HepG2 (cell line): Measurements from ENCODE around the gene CRYM. TPM values are rescaled to one million over a fixed set of nuclear protein-coding genes. Genes with fewer than 3 reads are reported as not detected.

Experiments used
- ATAC-seq: fragments of 200-7000 bp; cut with Tn5 transposase; 3 replicates; pipeline ENCODE4 v1.9.1; 2020; ENCODE audit warnings: mild to moderate bottlenecking, moderate library complexity
- BruUV-seq: library from RNA; stranded (reverse); fragments of 400-500 nt; replicated peaks from 2 replicates; lab custom pipeline; 2021; lab: Mats Ljungman, UMichigan
- CTCF ChIA-PET: fragments of 300-600 bp; formaldehyde crosslinking; extraction: SDS; loops from one replicate; lab custom pipeline; 2021; ENCODE audit warnings: low total read pairs, inconsistent platforms, low intra/inter-chr PET ratio; lab: Yijun Ruan, JAX
- POLR2A ChIA-PET: fragments of 350-600 bp; sonication (Branson Sonifier 250); formaldehyde crosslinking; loops from one replicate; lab custom pipeline; 2020; ENCODE audit warnings: antibody characterized with exemption, inconsistent platforms; lab: Yijun Ruan, JAX
- DNase-seq: peaks from one replicate; pipeline ENCODE4 v3.0.0-alpha.2; 2015; ENCODE audit warnings: low spot score
- FAIRE-seq: peaks from 3 replicates; lab custom pipeline; 2011; peaks lifted over from hg19 to GRCh38; lab: Jason Lieb, UNC
- H2AFZ ChIP-seq: one replicate; pipeline ENCODE4 v1.6.1; 2011; ENCODE audit warnings: low read length, inconsistent platforms
- H3K27ac ChIP-seq: fragments of 300-600 bp; 3 replicates; pipeline ENCODE4 v1.8.0; 2011; ENCODE audit warnings: mixed run types, mild to moderate bottlenecking, mixed read lengths, low read length, inconsistent platforms; ENCODE audit not compliant: insufficient read depth; ENCODE audit errors: extremely low read length
- H3K27me3 ChIP-seq, 2 experiments: fragments of 200-600 bp in 1 of 2; 2 replicates in 1 of 2; 3 replicates in 1 of 2; pipeline versions ENCODE4 v1.6.0 to v1.8.0; 2011; ENCODE audit warnings: low read length in 2 of 2, mild to moderate bottlenecking in 2 of 2, moderate library complexity in 2 of 2, inconsistent platforms in 1 of 2; ENCODE audit not compliant: insufficient read depth in 2 of 2, control insufficient read depth in 1 of 2
- H3K36me3 ChIP-seq, 2 experiments: fragments of 200-600 bp in 1 of 2; replicated peaks in 1 of 2; 2 replicates in 1 of 2; 3 replicates in 1 of 2; pipeline versions ENCODE4 v1.5.1 to v1.8.0; 2011; ENCODE audit warnings: low read length in 2 of 2, inconsistent platforms in 1 of 2; ENCODE audit not compliant: insufficient read depth in 2 of 2, control insufficient read depth in 1 of 2
- H3K4me1 ChIP-seq: 2 replicates; pipeline ENCODE4 v1.5.1; 2012; ENCODE audit warnings: low read length, inconsistent platforms; ENCODE audit not compliant: insufficient read depth
- H3K4me2 ChIP-seq: 2 replicates; pipeline ENCODE4 v1.6.0; 2011; ENCODE audit warnings: low read depth, low read length, inconsistent platforms
- H3K4me3 ChIP-seq, 3 experiments: fragments of 200-600 bp in 1 of 3; sonication (generic), shearing (Covaris generic) in 1 of 3; replicated peaks in 1 of 3; 2 replicates each; pipeline ENCODE4 v1.5.1; 2011 to 2016; ENCODE audit warnings: low read length in 3 of 3, inconsistent platforms in 2 of 3, low read depth in 2 of 3, mild to moderate bottlenecking in 2 of 3, control low read depth in 1 of 3, mixed read lengths in 1 of 3; ENCODE audit not compliant: insufficient read depth in 1 of 3
- H3K79me2 ChIP-seq: one replicate; pipeline ENCODE4 v1.6.1; 2011; ENCODE audit warnings: low read length, inconsistent platforms; ENCODE audit not compliant: insufficient read depth
- H3K9ac ChIP-seq: 2 replicates; pipeline ENCODE4 v1.6.0; 2011; ENCODE audit warnings: mild to moderate bottlenecking, low read depth, low read length, inconsistent platforms; ENCODE audit not compliant: insufficient read depth
- H3K9me3 ChIP-seq: 2 replicates; pipeline ENCODE4 v1.5.1; 2012; ENCODE audit warnings: mild to moderate bottlenecking, low read length
- H4K20me1 ChIP-seq: 2 replicates; pipeline ENCODE4 v1.6.0; 2011; ENCODE audit warnings: inconsistent platforms, mild to moderate bottlenecking, low read length, moderate library complexity; ENCODE audit not compliant: insufficient read depth
- BHLHE40 ChIP-seq: IDR thresholded peaks from 2 replicates; pipeline ENCODE4 v1.6.1; 2011; ENCODE audit warnings: low read length, improper control_type of control experiment
- GATAD2A ChIP-seq: IDR thresholded peaks from 2 replicates; pipeline ENCODE4 v1.6.1; 2016
- HNRNPLL ChIP-seq: fragments of 200-400 bp; formaldehyde crosslinking; IDR thresholded peaks from 2 replicates; pipeline ENCODE4 v1.6.1; 2017; ENCODE audit warnings: mild to moderate bottlenecking, low read depth, low read length; ENCODE audit not compliant: poor library complexity, severe bottlenecking
- KMT2A ChIP-seq: sonication (generic); formaldehyde crosslinking; IDR thresholded peaks from 2 replicates; pipeline ENCODE4 v1.4.0; 2020; ENCODE audit warnings: missing genetic modification reagents
- MLXIP ChIP-seq: sonication (generic); formaldehyde crosslinking; IDR thresholded peaks from 2 replicates; pipeline ENCODE4 v1.9.0; 2021; ENCODE audit warnings: missing genetic modification reagents, borderline replicate concordance
- SP2 ChIP-seq: sonication (generic); formaldehyde crosslinking; IDR thresholded peaks from 2 replicates; pipeline ENCODE4 v1.5.1; 2020; ENCODE audit warnings: mild to moderate bottlenecking, missing genetic modification reagents
- ZFP1 ChIP-seq: IDR thresholded peaks from 2 replicates; pipeline ENCODE4 v1.6.1; 2016
- ZNF441 ChIP-seq: sonication (generic); formaldehyde crosslinking; IDR thresholded peaks from 2 replicates; pipeline ENCODE4 v1.7.0; 2021; ENCODE audit warnings: missing genetic modification reagents, borderline replicate concordance
- ZNF552 ChIP-seq: sonication (generic); formaldehyde crosslinking; IDR thresholded peaks from 2 replicates; pipeline ENCODE4 v1.9.0; 2022; ENCODE audit warnings: missing genetic modification reagents, mild to moderate bottlenecking, borderline replicate concordance
- ZNF644 ChIP-seq: IDR thresholded peaks from 2 replicates; pipeline ENCODE4 v1.6.1; 2016; ENCODE audit warnings: low read depth
- ZNF878 ChIP-seq: sonication (generic); formaldehyde crosslinking; IDR thresholded peaks from 2 replicates; pipeline ENCODE4 v1.8.1; 2023; ENCODE audit warnings: mild to moderate bottlenecking, missing genetic modification reagents, moderate library complexity
- ZSCAN30 ChIP-seq: sonication (generic); formaldehyde crosslinking; IDR thresholded peaks from 2 replicates; pipeline ENCODE4 v1.5.0; 2020; ENCODE audit warnings: mild to moderate bottlenecking, missing genetic modification reagents
- WGBS: methylation state at CpG from one replicate; pipeline ENCODE4 v1.1.6; 2017; ENCODE audit warnings: low lambda C conversion rate; 5-methylcytosine and 5-hydroxymethylcytosine counted together
- in situ Hi-C: cut with HindIII; loops from 2 replicates; pipeline ENCODE4 v1.10.0; 2017; ENCODE audit warnings: low pct_unique_long_range_greater_than_20kb; ENCODE audit not compliant: extremely low pct_ligation_motif_present
- intact Hi-C: fragments of 100-400 bp; cut with micrococcal nuclease; formaldehyde crosslinking; loops from one replicate; pipeline ENCODE4 v1.10.0; 2022; ENCODE audit not compliant: unreplicated experiment
- polyA plus RNA-seq, 8 experiments: library from polyadenylated mRNA; depleted of rRNA in 3 of 8; stranded (reverse) in 7 of 8; unstranded in 1 of 8; fragments of >200 nt; fragmentation: Illumina TruSeq in 4 of 8; extraction: Trizol in 4 of 8; gene quantifications; 2 replicates each; pipeline versions ENCODE4 v1.2.1 to v1.2.3, GENCODE V29; 2011 to 2016; ENCODE audit warnings: low read depth in 4 of 8, missing spikeins in 1 of 8, mixed read lengths in 1 of 8; ENCODE audit not compliant: insufficient read depth in 1 of 8
- total RNA-seq, 5 experiments: library from RNA; depleted of rRNA; stranded (reverse); fragments of >200 nt; fragmentation: Illumina TruSeq; extraction: Trizol; gene quantifications; 2 replicates each; pipeline ENCODE4 v1.2.3, GENCODE V29; 2016; ENCODE audit warnings: low read depth in 1 of 5
- TF ChIP-seq, protein P1 (sequence below): sonication (generic); formaldehyde crosslinking; IDR thresholded peaks from 2 replicates; pipeline ENCODE4 v1.5.1; 2020; ENCODE audit warnings: missing genetic modification reagents, mild to moderate bottlenecking, borderline replicate concordance
- TF ChIP-seq, protein P2 (sequence below): sonication (generic); formaldehyde crosslinking; IDR thresholded peaks from one replicate; pipeline ENCODE4 v1.5.1; 2020; ENCODE audit warnings: mild to moderate bottlenecking, missing genetic modification reagents; ENCODE audit errors: not compliant biosample characterization

The CRYM gene
- total and polyA plus RNA-seq, 2 of the 13 experiments (the other 11 are each of a cell fraction or from before 2014, with no cell fraction given), result 1.9 to 2.2 TPM

- Histone ChIP-seq H3K4me2 (no peak overlapping the region), H3K9ac (no peak overlapping the region), H3K36me3 (no peaks in the 10 kb centered on the region), H3K4me1 (peaks cover 41% of the 10 kb centered on the region), H3K27me3 (no peaks in the 10 kb centered on the region; a peak in 1 of 5 replicates), H3K9me3 (no peaks in the 10 kb centered on the region), H3K4me3 (no peak overlapping the region), H4K20me1 (no peaks in the 10 kb centered on the region), H3K27ac (no peak overlapping the region), H3K79me2 (no peaks in the 10 kb centered on the region), H2AFZ (no peak overlapping the region)
- intact Hi-C loops, result no loop called here
- WGBS, result 59% methylated on average over 2 of the region's 2 CpGs
- in situ Hi-C loops, result no loop called here
- ChIA-PET CTCF (no interaction called here), POLR2A (no interaction called here)
- no peak for FAIRE-seq
- DNase-seq, result no peak
- no TSS peak for BruUV-seq
- no peak for ATAC-seq
- no peak for TF ChIP-seq ZSCAN30 (CRISPR knock-in tag)
- TF ChIP-seq ZNF441, result no peak
- no peak for TF ChIP-seq SP2
- no peak for TF ChIP-seq ZFP1 (CRISPR knock-in tag)
- TF ChIP-seq ZNF552, result no peak
- no peak for TF ChIP-seq ZNF644 (CRISPR knock-in tag)
- TF ChIP-seq, protein P1, sequence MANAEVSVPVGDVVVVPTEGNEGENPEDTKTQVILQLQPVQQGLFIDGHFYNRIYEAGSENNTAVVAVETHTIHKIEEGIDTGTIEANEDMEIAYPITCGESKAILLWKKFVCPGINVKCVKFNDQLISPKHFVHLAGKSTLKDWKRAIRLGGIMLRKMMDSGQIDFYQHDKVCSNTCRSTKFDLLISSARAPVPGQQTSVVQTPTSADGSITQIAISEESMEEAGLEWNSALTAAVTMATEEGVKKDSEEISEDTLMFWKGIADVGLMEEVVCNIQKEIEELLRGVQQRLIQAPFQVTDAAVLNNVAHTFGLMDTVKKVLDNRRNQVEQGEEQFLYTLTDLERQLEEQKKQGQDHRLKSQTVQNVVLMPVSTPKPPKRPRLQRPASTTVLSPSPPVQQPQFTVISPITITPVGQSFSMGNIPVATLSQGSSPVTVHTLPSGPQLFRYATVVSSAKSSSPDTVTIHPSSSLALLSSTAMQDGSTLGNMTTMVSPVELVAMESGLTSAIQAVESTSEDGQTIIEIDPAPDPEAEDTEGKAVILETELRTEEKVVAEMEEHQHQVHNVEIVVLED (CRISPR knock-in tag), result no peak
- no peak for TF ChIP-seq KMT2A (CRISPR knock-in tag)
- no peak for TF ChIP-seq ZNF878 (CRISPR knock-in tag)
- TF ChIP-seq, protein P2, sequence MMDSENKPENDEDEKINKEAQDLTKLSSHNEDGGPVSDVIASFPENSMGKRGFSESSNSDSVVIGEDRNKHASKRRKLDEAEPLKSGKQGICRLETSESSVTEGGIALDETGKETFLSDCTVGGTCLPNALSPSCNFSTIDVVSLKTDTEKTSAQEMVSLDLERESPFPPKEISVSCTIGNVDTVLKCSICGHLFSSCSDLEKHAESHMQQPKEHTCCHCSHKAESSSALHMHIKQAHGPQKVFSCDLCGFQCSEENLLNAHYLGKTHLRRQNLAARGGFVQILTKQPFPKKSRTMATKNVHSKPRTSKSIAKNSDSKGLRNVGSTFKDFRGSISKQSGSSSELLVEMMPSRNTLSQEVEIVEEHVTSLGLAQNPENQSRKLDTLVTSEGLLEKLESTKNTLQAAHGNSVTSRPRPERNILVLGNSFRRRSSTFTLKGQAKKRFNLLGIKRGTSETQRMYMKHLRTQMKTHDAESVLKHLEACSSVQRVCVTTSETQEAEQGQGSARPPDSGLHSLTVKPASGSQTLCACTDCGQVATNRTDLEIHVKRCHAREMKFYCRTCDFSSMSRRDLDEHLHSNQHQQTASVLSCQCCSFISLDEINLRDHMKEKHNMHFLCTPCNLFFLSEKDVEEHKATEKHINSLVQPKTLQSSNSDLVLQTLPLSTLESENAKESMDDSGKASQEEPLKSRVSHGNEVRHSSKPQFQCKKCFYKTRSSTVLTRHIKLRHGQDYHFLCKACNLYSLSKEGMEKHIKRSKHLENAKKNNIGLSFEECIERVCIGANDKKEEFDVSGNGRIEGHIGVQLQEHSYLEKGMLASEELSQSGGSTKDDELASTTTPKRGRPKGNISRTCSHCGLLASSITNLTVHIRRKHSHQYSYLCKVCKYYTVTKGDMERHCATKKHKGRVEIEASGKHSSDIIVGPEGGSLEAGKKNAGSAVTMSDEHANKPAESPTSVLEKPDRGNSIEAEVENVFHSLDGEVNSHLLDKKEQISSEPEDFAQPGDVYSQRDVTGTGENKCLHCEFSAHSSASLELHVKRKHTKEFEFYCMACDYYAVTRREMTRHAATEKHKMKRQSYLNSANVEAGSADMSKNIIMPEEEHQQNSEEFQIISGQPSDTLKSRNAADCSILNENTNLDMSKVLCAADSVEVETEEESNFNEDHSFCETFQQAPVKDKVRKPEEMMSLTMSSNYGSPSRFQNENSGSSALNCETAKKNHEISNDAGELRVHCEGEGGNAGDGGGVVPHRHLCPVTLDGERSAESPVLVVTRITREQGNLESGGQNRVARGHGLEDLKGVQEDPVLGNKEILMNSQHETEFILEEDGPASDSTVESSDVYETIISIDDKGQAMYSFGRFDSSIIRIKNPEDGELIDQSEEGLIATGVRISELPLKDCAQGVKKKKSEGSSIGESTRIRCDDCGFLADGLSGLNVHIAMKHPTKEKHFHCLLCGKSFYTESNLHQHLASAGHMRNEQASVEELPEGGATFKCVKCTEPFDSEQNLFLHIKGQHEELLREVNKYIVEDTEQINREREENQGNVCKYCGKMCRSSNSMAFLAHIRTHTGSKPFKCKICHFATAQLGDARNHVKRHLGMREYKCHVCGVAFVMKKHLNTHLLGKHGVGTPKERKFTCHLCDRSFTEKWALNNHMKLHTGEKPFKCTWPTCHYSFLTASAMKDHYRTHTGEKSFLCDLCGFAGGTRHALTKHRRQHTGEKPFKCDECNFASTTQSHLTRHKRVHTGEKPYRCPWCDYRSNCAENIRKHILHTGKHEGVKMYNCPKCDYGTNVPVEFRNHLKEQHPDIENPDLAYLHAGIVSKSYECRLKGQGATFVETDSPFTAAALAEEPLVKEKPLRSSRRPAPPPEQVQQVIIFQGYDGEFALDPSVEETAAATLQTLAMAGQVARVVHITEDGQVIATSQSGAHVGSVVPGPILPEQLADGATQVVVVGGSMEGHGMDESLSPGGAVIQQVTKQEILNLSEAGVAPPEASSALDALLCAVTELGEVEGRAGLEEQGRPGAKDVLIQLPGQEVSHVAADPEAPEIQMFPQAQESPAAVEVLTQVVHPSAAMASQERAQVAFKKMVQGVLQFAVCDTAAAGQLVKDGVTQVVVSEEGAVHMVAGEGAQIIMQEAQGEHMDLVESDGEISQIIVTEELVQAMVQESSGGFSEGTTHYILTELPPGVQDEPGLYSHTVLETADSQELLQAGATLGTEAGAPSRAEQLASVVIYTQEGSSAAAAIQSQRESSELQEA (CRISPR knock-in tag), result no peak
- TF ChIP-seq MLXIP (CRISPR knock-in tag), result no peak
- no peak for TF ChIP-seq GATAD2A (CRISPR knock-in tag)
- TF ChIP-seq BHLHE40, result no peak
- no peak for TF ChIP-seq HNRNPLL
Measured at GRCh38 chr16:21224800-21225199, 53.3 kb downstream of the CRYM start.
